Measurements from ENCODE around the gene EDARADD. TPM values are rescaled to one million over a fixed set of nuclear protein-coding genes. Genes with fewer than 3 reads are reported as not detected.

Gene EDARADD
- total RNA-seq, 6 experiments from 2014 or later: 0.43 TPM; not detected in 4

GRCh38 chr1:236388332-236388731, 5.8 kb upstream of the EDARADD start:
- Mint-ChIP-seq H3K36me3 (ENCODE audit: low read depth) (no peaks in the 10 kb centered on the region), H3K4me3 (no peak overlapping the region), H3K27me3 (ENCODE audit: insufficient read depth) (peaks cover 3% of the 10 kb centered on the region; the same call in 1 of the 2 replicates), H3K4me1 (ENCODE audit: low read depth) (no peaks in the 10 kb centered on the region), H3K9me3 (no peaks in the 10 kb centered on the region), H3K27ac (no peak overlapping the region)
- no peak for DNase-seq
- TF ChIP-seq, protein P1, sequence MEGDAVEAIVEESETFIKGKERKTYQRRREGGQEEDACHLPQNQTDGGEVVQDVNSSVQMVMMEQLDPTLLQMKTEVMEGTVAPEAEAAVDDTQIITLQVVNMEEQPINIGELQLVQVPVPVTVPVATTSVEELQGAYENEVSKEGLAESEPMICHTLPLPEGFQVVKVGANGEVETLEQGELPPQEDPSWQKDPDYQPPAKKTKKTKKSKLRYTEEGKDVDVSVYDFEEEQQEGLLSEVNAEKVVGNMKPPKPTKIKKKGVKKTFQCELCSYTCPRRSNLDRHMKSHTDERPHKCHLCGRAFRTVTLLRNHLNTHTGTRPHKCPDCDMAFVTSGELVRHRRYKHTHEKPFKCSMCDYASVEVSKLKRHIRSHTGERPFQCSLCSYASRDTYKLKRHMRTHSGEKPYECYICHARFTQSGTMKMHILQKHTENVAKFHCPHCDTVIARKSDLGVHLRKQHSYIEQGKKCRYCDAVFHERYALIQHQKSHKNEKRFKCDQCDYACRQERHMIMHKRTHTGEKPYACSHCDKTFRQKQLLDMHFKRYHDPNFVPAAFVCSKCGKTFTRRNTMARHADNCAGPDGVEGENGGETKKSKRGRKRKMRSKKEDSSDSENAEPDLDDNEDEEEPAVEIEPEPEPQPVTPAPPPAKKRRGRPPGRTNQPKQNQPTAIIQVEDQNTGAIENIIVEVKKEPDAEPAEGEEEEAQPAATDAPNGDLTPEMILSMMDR (IDR thresholded peaks at IDR 0.05): no peak

GRCh38 chr1:236389253-236389652, 4.8 kb upstream of the EDARADD start:
- Mint-ChIP-seq H3K27me3 (ENCODE audit: insufficient read depth) (peaks cover 3% of the 10 kb centered on the region; the same call in 1 of the 2 replicates), H3K9me3 (no peaks in the 10 kb centered on the region), H3K36me3 (ENCODE audit: low read depth) (no peaks in the 10 kb centered on the region), H3K4me1 (ENCODE audit: low read depth) (peaks cover 7% of the 10 kb centered on the region; the same call in 1 of the 2 replicates), H3K27ac (no peak overlapping the region), H3K4me3 (no peak overlapping the region)
- TF ChIP-seq, protein P1 (IDR thresholded peaks at IDR 0.05): no peak
- DNase-seq: no peak

GRCh38 chr1:236391008-236391407, 3.1 kb upstream of the EDARADD start:
- H3K9me3 Mint-ChIP-seq: no peaks in the 10 kb centered on the region
- TF ChIP-seq, protein P1 (IDR thresholded peaks at IDR 0.05): no peak
- H3K27ac Mint-ChIP-seq: no peak overlapping the region
- peaks cover 5% of the 10 kb centered on the region for H3K27me3 Mint-ChIP-seq (ENCODE audit: insufficient read depth)
- peaks cover 18% of the 10 kb centered on the region for H3K4me1 Mint-ChIP-seq (ENCODE audit: low read depth)
- H3K4me3 Mint-ChIP-seq: no peak overlapping the region
- no peak for DNase-seq
- H3K36me3 Mint-ChIP-seq (ENCODE audit: low read depth): peaks cover 2% of the 10 kb centered on the region; the same call in 1 of the 2 replicates

- TF ChIP-seq, protein P1 (IDR thresholded peaks at IDR 0.05): no peak
- Mint-ChIP-seq H3K36me3 (ENCODE audit: low read depth) (peaks cover 3% of the 10 kb centered on the region; the same call in 1 of the 2 replicates), H3K27me3 (ENCODE audit: insufficient read depth) (peaks cover 10% of the 10 kb centered on the region), H3K4me1 (ENCODE audit: low read depth) (peaks cover 21% of the 10 kb centered on the region), H3K4me3 (no peak overlapping the region), H3K27ac (no peak overlapping the region), H3K9me3 (no peaks in the 10 kb centered on the region)
- DNase-seq: no peak
Observed at GRCh38 chr1:236392182-236392581, 1.9 kb upstream of the EDARADD start.

DNA sequence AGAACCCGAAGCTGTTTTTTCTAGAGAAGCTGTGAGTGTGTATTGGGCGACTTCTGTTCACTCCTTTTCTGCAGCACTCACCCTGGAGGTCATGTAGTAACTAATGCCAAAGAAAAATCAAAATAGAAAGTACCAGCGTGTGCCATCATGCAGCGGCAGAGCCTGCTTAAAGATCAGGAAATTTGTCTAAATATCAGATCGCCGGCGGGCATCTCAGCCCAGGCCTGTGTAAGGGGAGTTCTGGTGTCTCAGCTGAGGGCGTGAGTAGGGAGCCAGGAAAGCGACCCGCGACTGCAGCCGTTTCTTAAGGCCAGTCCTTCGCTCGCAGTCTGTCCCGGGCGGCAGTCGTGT, 768 bp downstream of the EDARADD start:
- TF ChIP-seq, protein P1 (IDR thresholded peaks at IDR 0.05): no peak
- Mint-ChIP-seq H3K27me3 (ENCODE audit: insufficient read depth) (peaks cover 20% of the 10 kb centered on the region), H3K27ac (no peak overlapping the region), H3K9me3 (no peaks in the 10 kb centered on the region), H3K4me3 (peak overlapping the region; percentile 84), H3K36me3 (ENCODE audit: low read depth) (peaks cover 3% of the 10 kb centered on the region; the same call in 1 of the 2 replicates), H3K4me1 (ENCODE audit: low read depth) (peaks cover 21% of the 10 kb centered on the region)
- DNase-seq: no peak
